Right cardiac atrium (tissue), 5 donors: ENCODE results near the gene LRP1B. TPM values are rescaled to one million over a fixed set of nuclear protein-coding genes. Genes with fewer than 3 reads are reported as not detected.

Experiments
- ATAC-seq, 2 donors: fragments of 200-7000 bp; cut with Tn5 transposase; one replicate each; pipeline versions ENCODE4 v1.8.0 to v1.9.1; 2020; ENCODE audit warnings: moderate library complexity in 2 of 2, mild to moderate bottlenecking in 1 of 2
- DNase-seq, 3 donors: peaks; one replicate each; pipeline ENCODE4 v3.0.0-alpha.2; 2020
- H3K27ac ChIP-seq: one replicate; pipeline ENCODE4 v1.5.1; 2013; ENCODE audit warnings: mild to moderate bottlenecking, low read length, control low read depth, moderate library complexity
- H3K27me3 ChIP-seq: one replicate; pipeline ENCODE4 v1.6.1; 2013; ENCODE audit not compliant: control insufficient read depth, insufficient read depth
- H3K4me1 ChIP-seq: one replicate; pipeline ENCODE4 v1.6.1; 2013; ENCODE audit warnings: low read length; ENCODE audit not compliant: control insufficient read depth, insufficient read depth
- H3K4me3 ChIP-seq: one replicate; pipeline ENCODE4 v1.5.1; 2013; ENCODE audit warnings: low read length, control low read depth
- H3K9me3 ChIP-seq: one replicate; pipeline ENCODE4 v1.6.1; 2013; ENCODE audit warnings: low read length; ENCODE audit not compliant: control insufficient read depth
- WGBS: extraction: QIAGEN DNeasy Blood & Tissue Kit; methylation state at CpG from one replicate; pipeline ENCODE4 v1.1.7; 2013; 5-methylcytosine and 5-hydroxymethylcytosine counted together
- intact Hi-C, 4 donors: fragments of 100-400 bp; cut with DNase I; formaldehyde crosslinking; loops; one replicate each; pipeline versions ENCODE4 v1.11.0 to v1.14.0; 2022 to 2023
- polyA plus RNA-seq: library from polyadenylated mRNA; stranded (reverse); fragments of 200-250 nt; gene quantifications from one replicate; pipeline ENCODE4 v1.2.3, GENCODE V29; 2013
- total RNA-seq, 4 donors: library from RNA; stranded (reverse); fragmentation: NEBNext Ultra II Directional; extraction: Animal tissue kit (Norgen Biotek cat#: 25700); gene quantifications; one replicate each; pipeline ENCODE4 v1.2.1, GENCODE V29; 2021
- donor health status: healthy with polysubstance abuse.
- donor health status: DM: no; HTN: yes; CAD: no.
- donor health status: DM: no; HTN: no; CAD: no.
- donor health status: DM: no; HTN: yes; CAD: no; lungs with severe emphysema.
- donor health status: DM: yes; HTN: yes; CAD: no.

LRP1B gene
- total and polyA plus RNA-seq, 5 donors: 0.21 to 1.8 (median 0.34) TPM

- DNase-seq (no peak), ATAC-seq (no peak)
- no peak overlapping the region for H3K27ac ChIP-seq
- no peak overlapping the region for H3K4me3 ChIP-seq
- intact Hi-C loops: no loop called here
- no peaks in the 10 kb centered on the region for H3K4me1 ChIP-seq
- no peaks in the 10 kb centered on the region for H3K27me3 ChIP-seq
- no peaks in the 10 kb centered on the region for H3K9me3 ChIP-seq
Observed at GRCh38 chr2:141620372-141620771, 510.4 kb downstream of the LRP1B start.

GRCh38 chr2:141618457-141618856 lies 512.4 kb downstream of the LRP1B start:
- WGBS: 86% methylated on average over 2 of the region's 2 CpGs
- H3K4me3 ChIP-seq: no peak overlapping the region
- no peaks in the 10 kb centered on the region for H3K4me1 ChIP-seq
- DNase-seq (no peak), ATAC-seq (no peak)
- intact Hi-C loops: no loop called here
- H3K27me3 ChIP-seq: no peaks in the 10 kb centered on the region
- H3K9me3 ChIP-seq: no peaks in the 10 kb centered on the region
- H3K27ac ChIP-seq: no peak overlapping the region

- Histone ChIP-seq H3K4me1 (no peaks in the 10 kb centered on the region), H3K9me3 (no peaks in the 10 kb centered on the region), H3K27me3 (no peaks in the 10 kb centered on the region), H3K27ac (no peak overlapping the region), H3K4me3 (no peak overlapping the region)
- DNase-seq (no peak), ATAC-seq (no peak)
- intact Hi-C loops: no loop called here
- 79% methylated on average over 1 of the region's 1 CpG for WGBS
Observed at GRCh38 chr2:141611981-141612380, 518.8 kb downstream of the LRP1B start.

- no peaks in the 10 kb centered on the region for H3K4me1 ChIP-seq
- H3K27ac ChIP-seq: no peak overlapping the region
- H3K9me3 ChIP-seq: no peaks in the 10 kb centered on the region
- ATAC-seq: no peak
- no peak overlapping the region for H3K4me3 ChIP-seq
- DNase-seq: no peak
- no peaks in the 10 kb centered on the region for H3K27me3 ChIP-seq
- intact Hi-C loops: no loop called here
- WGBS: 53% methylated on average over 1 of the region's 1 CpG
Observed at GRCh38 chr2:141611176-141611571, 519.6 kb downstream of the LRP1B start.

GRCh38 chr2:141610564-141611175 lies 520.1 kb downstream of the LRP1B start:
- H3K27me3 ChIP-seq: no peaks in the 10 kb centered on the region
- ATAC-seq (no peak), DNase-seq (no peak)
- H3K4me3 ChIP-seq: no peak overlapping the region
- H3K9me3 ChIP-seq: no peaks in the 10 kb centered on the region
- intact Hi-C loops: no loop called here
- H3K27ac ChIP-seq: no peak overlapping the region
- H3K4me1 ChIP-seq: no peaks in the 10 kb centered on the region
- WGBS: 46% methylated on average over 6 of the region's 6 CpGs

- Histone ChIP-seq H3K9me3 (no peaks in the 10 kb centered on the region), H3K4me3 (no peak overlapping the region), H3K4me1 (no peaks in the 10 kb centered on the region), H3K27ac (no peak overlapping the region), H3K27me3 (no peaks in the 10 kb centered on the region)
- ATAC-seq: no peak
- intact Hi-C loops: no loop called here
- no peak for DNase-seq
Observed at GRCh38 chr2:141605163-141605562, 525.7 kb downstream of the LRP1B start.

- ATAC-seq: no peak
Observed at GRCh38 chr2:141601511-141602152, 529.2 kb downstream of the LRP1B start.

GRCh38 chr2:141599721-141600120 lies 531.1 kb downstream of the LRP1B start:
- H3K27me3 ChIP-seq: no peaks in the 10 kb centered on the region
- peak in 1 of 2 donors; percentile 76 for ATAC-seq

More at GRCh38 chr2:141601511-141602152, 529.2 kb downstream of the LRP1B start:
- H3K4me3 ChIP-seq: no peak overlapping the region
- intact Hi-C loops: no loop called here
- H3K4me1 ChIP-seq: no peaks in the 10 kb centered on the region
- H3K9me3 ChIP-seq: no peaks in the 10 kb centered on the region
- H3K27ac ChIP-seq: no peak overlapping the region
- H3K27me3 ChIP-seq: no peaks in the 10 kb centered on the region
- peak in 1 of 3 donors; percentile 3 for DNase-seq
- 73% methylated on average over 8 of the region's 8 CpGs for WGBS

GRCh38 chr2:141598982-141599381 lies 531.8 kb downstream of the LRP1B start:
- H3K9me3 ChIP-seq: no peaks in the 10 kb centered on the region
- no peak overlapping the region for H3K27ac ChIP-seq
- DNase-seq (no peak), ATAC-seq (no peak)
- H3K27me3 ChIP-seq: no peaks in the 10 kb centered on the region
- H3K4me3 ChIP-seq: no peak overlapping the region
- no peaks in the 10 kb centered on the region for H3K4me1 ChIP-seq
- WGBS: 12% methylated on average over 2 of the region's 2 CpGs
- intact Hi-C loops: no loop called here

More at GRCh38 chr2:141599721-141600120, 531.1 kb downstream of the LRP1B start:
- no peak overlapping the region for H3K4me3 ChIP-seq
- no peak for DNase-seq
- 84% methylated on average over 4 of the region's 4 CpGs for whole genome bisulfite sequencing
- no peak overlapping the region for H3K27ac ChIP-seq
- H3K9me3 ChIP-seq: no peaks in the 10 kb centered on the region
- intact Hi-C loops: no loop called here
- no peaks in the 10 kb centered on the region for H3K4me1 ChIP-seq

GRCh38 chr2:141595316-141595920 lies 535.4 kb downstream of the LRP1B start:
- Histone ChIP-seq H3K27me3 (no peaks in the 10 kb centered on the region), H3K4me3 (no peak overlapping the region), H3K4me1 (peaks cover 3% of the 10 kb centered on the region), H3K9me3 (no peaks in the 10 kb centered on the region), H3K27ac (no peak overlapping the region)
- 55% methylated on average over 3 of the region's 3 CpGs for WGBS
- DNase-seq: no peak
- no peak for ATAC-seq
- intact Hi-C loops: no loop called here

- no peak overlapping the region for H3K4me3 ChIP-seq
- 48% methylated on average over 3 of the region's 3 CpGs for WGBS
- no peak overlapping the region for H3K27ac ChIP-seq
- ATAC-seq (no peak), DNase-seq (no peak)
- H3K27me3 ChIP-seq: no peaks in the 10 kb centered on the region
- intact Hi-C loops: no loop called here
- H3K4me1 ChIP-seq: peaks cover 3% of the 10 kb centered on the region
- no peaks in the 10 kb centered on the region for H3K9me3 ChIP-seq
Observed at GRCh38 chr2:141591787-141592186, 539.0 kb downstream of the LRP1B start.
